Left lung (tissue), 10 donors: ENCODE results near the gene UBE2R2. TPM values are rescaled to one million over a fixed set of nuclear protein-coding genes. Genes with fewer than 3 reads are reported as not detected.
"Not testable (repeated sequence)": the region's sequence is repeated elsewhere in the genome, so short reads cannot be mapped to it uniquely, and the experiment has no call there.

Experiments used
- ATAC-seq: fragments of 200-7000 bp; cut with Tn5 transposase; one replicate; pipeline ENCODE4 v1.9.1; 2020; ENCODE audit warnings: moderate library complexity
- DNase-seq, 4 donors: peaks; one replicate each; pipeline ENCODE4 v3.0.0-alpha.2; 2013 to 2020
- H3K27ac ChIP-seq, 2 donors: fragments of 200-600 bp; sonication (generic) in 1 of 2; one replicate each; pipeline versions ENCODE4 v1.5.0 to v1.8.0; 2020 to 2021
- H3K27me3 ChIP-seq, 2 donors: fragments of 200-600 bp; sonication (generic) in 1 of 2; one replicate each; pipeline versions ENCODE4 v1.5.0 to v1.8.0; 2020 to 2021
- H3K36me3 ChIP-seq, 2 donors: fragments of 200-600 bp; sonication (generic) in 1 of 2; one replicate each; pipeline versions ENCODE4 v1.5.0 to v1.8.0; 2020 to 2021
- H3K4me1 ChIP-seq, 2 donors: fragments of 200-600 bp; one replicate each; pipeline ENCODE4 v1.8.0; 2021
- H3K4me3 ChIP-seq, 2 donors: fragments of 200-600 bp; sonication (generic) in 1 of 2; one replicate each; pipeline versions ENCODE4 v1.5.0 to v1.8.0; 2020 to 2021; ENCODE audit warnings: mild to moderate bottlenecking in 1 of 2
- H3K9me3 ChIP-seq, 2 donors: fragments of 200-600 bp; sonication (generic) in 1 of 2; one replicate each; pipeline versions ENCODE4 v1.5.0 to v1.8.0; 2020 to 2021
- CTCF ChIP-seq, 2 donors: fragments of 200-600 bp; sonication (generic) in 1 of 2; IDR thresholded peaks; one replicate each; pipeline versions ENCODE4 v1.5.0 to v1.8.0; 2021; ENCODE audit warnings: antibody characterized with exemption in 2 of 2
- intact Hi-C, 2 donors: fragments of 100-400 bp; cut with DNase I; formaldehyde crosslinking; loops; one replicate each; pipeline versions ENCODE4 v1.11.2 to v1.14.2; 2022
- polyA plus RNA-seq, 6 donors: library from polyadenylated mRNA; unstranded; fragments of 120-200 nt; gene quantifications; one replicate each; pipeline ENCODE4 v1.2.1, GENCODE V29; 2013; ENCODE audit not compliant: insufficient read length in 6 of 6
- total RNA-seq, 2 donors: library from RNA; stranded (reverse); fragmentation: NEBNext Ultra II Directional; extraction: Animal tissue kit (Norgen Biotek cat#: 25700); gene quantifications; one replicate each; pipeline ENCODE4 v1.2.1, GENCODE V29; 2021
- donor health status: DM: no; HTN: yes; CAD: no.
- donor health status: DM: no; HTN: no; CAD: no.

Gene UBE2R2
- total and polyA plus RNA-seq, 8 donors = 34.0 to 60.6 (median 56.7) TPM

GRCh38 chr9:33837138-33837537 lies 20.2 kb downstream of the UBE2R2 start:
- H3K27ac ChIP-seq = peak overlapping the region in 1 of 2 donors; percentile 72
- no peak for TF ChIP-seq CTCF (IDR thresholded peaks at IDR 0.05)
- ATAC-seq (no peak), DNase-seq (no peak)
- no peaks in the 10 kb centered on the region for H3K36me3 ChIP-seq
- no peak overlapping the region for H3K4me3 ChIP-seq
- peaks cover 7 to 78% of the 10 kb centered on the region in 2 donors for H3K4me1 ChIP-seq
- intact Hi-C loops = no loop called here
- H3K27me3 ChIP-seq = no peaks in the 10 kb centered on the region
- H3K9me3 ChIP-seq = no peaks in the 10 kb centered on the region

- TF ChIP-seq CTCF (IDR thresholded peaks at IDR 0.05) = no peak
- ATAC-seq (no peak), DNase-seq (no peak)
- Histone ChIP-seq H3K9me3 (no peaks in the 10 kb centered on the region), H3K36me3 (no peaks in the 10 kb centered on the region), H3K4me1 (peaks cover 7 to 93% of the 10 kb centered on the region in 2 donors), H3K27me3 (no peaks in the 10 kb centered on the region), H3K27ac (peak overlapping the region in 1 of 2 donors; percentile 41), H3K4me3 (no peak overlapping the region)
- intact Hi-C loops = no loop called here
Measured at GRCh38 chr9:33840381-33840780, 23.4 kb downstream of the UBE2R2 start.

DNA sequence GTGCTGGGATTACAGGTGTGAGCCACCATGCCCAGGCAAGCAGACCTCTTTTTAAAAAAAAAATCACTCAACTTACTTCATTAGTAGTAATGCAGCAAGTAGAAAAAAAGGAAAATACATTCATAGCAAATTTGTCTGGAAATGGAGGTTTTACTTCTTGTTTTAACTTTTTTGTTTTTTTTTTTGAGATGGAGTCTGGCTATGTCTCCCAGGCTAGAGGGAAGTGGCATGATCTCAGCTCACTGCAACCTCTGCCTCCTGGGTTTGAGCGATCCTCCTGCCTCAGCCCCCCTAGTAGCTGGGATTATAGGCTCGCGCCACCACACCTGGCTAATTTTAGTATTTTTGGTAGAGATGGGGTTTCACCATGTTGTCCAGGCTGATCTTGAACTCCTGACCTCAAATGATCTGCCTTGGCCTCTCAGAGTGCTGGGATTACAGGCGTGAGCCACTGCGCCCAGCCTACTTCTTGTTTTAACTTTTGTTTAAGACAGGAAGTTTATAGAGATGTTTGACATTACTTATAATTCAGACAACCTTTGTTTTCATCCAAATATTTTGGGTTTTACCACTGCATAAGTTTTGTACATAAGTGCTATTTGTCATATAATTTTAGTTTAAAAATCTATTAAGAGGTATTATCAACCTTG lies 26.5 kb downstream of the UBE2R2 start:
- peak; percentile 30 for ATAC-seq
- Histone ChIP-seq H3K27ac (peak overlapping the region; percentile 4 to 68), H3K36me3 (no peaks in the 10 kb centered on the region), H3K9me3 (no peaks in the 10 kb centered on the region), H3K4me1 (peaks cover 4 to 95% of the 10 kb centered on the region in 2 donors), H3K27me3 (no peaks in the 10 kb centered on the region), H3K4me3 (no peak overlapping the region)
- no peak for TF ChIP-seq CTCF (IDR thresholded peaks at IDR 0.05)
- DNase-seq = no peak
- intact Hi-C loops = no loop called here

- Histone ChIP-seq H3K36me3 (no peaks in the 10 kb centered on the region), H3K27ac (no peak overlapping the region), H3K27me3 (no peaks in the 10 kb centered on the region), H3K9me3 (no peaks in the 10 kb centered on the region), H3K4me1 (peaks cover 13 to 96% of the 10 kb centered on the region in 2 donors), H3K4me3 (no peak overlapping the region)
- intact Hi-C loops = no loop called here
- ATAC-seq (no peak), DNase-seq (no peak)
- TF ChIP-seq CTCF (IDR thresholded peaks at IDR 0.05) = no peak
Measured at GRCh38 chr9:33846231-33846630, 29.3 kb downstream of the UBE2R2 start.

DNA sequence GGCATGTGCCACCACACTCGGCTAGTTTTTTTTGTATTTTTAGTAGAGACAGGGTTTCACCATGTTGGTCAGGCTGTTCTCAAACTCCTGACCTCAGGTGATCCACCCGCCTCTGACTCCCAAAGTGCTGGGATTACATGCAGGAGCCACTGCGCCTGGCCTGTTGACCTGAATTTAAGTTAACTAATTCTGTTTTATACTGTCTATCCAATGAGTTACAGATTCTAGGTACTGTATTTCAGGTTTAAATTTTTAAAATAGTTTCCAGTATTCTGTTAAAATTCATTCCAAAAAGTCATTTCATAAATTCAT lies 30.9 kb downstream of the UBE2R2 start:
- H3K36me3 ChIP-seq, H3K27ac ChIP-seq, intact Hi-C loops, H3K4me3 ChIP-seq, H3K9me3 ChIP-seq, H3K27me3 ChIP-seq, ATAC-seq, DNase-seq: not testable (repeated sequence)
- peaks cover 19 to 97% of the 10 kb centered on the region in 2 donors for H3K4me1 ChIP-seq

DNA sequence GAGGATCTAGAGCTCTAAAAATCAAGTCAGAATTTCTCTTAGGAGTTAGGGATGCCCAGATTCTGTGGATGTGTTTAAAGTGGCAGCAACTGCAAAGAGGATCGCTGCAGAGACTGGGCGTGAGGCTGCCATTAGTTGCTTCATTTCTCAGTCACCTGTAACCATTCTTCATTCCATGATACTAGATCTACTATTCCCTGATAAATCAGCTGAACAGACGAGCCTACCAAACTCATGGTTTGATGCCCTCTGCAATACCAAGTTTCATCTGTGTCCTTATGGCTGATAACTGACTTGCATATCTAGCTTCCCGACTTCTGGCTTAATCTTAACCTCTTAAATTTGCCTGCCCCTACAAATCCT lies 33.3 kb downstream of the UBE2R2 start:
- H3K36me3 ChIP-seq = no peaks in the 10 kb centered on the region
- H3K27me3 ChIP-seq = no peaks in the 10 kb centered on the region
- no peaks in the 10 kb centered on the region for H3K9me3 ChIP-seq
- H3K4me3 ChIP-seq = no peak overlapping the region
- peak overlapping the region; percentile 23 to 66 for H3K27ac ChIP-seq
- H3K4me1 ChIP-seq = peaks cover 19 to 76% of the 10 kb centered on the region in 2 donors
- intact Hi-C loops = loop anchor here in 1 of 2 donors (5.0 kb wide), 1 partner anchor 38 kb away; no protein-coding TSS in a partner anchor
- no peak for DNase-seq
- ATAC-seq = no peak
- no peak for TF ChIP-seq CTCF (IDR thresholded peaks at IDR 0.05)
